ENCODE measurements around the gene MVB12B.
"Not testable (repeated sequence)": the region's sequence is repeated elsewhere in the genome, so short reads cannot be mapped to it uniquely, and the experiment has no call there.

Gene MVB12B

GRCh38 chr9:126538550-126538949, 211.9 kb downstream of the MVB12B start:
- TF ChIP-seq EZH2phosphoT487 (IDR thresholded peaks at IDR 0.05; ENCODE audit: borderline replicate concordance), result no peak
- no peak for TF ChIP-seq CTCF (conservative IDR thresholded peaks at IDR 0.05; ENCODE audit: low read length)
- Histone ChIP-seq H4K20me1 (ENCODE audit: insufficient read depth, low read length, poor library complexity, severe bottlenecking) (no peaks in the 10 kb centered on the region), H3K79me2 (ENCODE audit: insufficient read depth, low read length) (peaks cover 20% of the 10 kb centered on the region), H3K4me2 (ENCODE audit: low read depth, low read length, poor library complexity, severe bottlenecking) (no peak overlapping the region), H3K9me3 (ENCODE audit: insufficient read depth, low read depth, low read length) (no peaks in the 10 kb centered on the region), H3K27me3 (ENCODE audit: insufficient read depth, low read length, poor library complexity, severe bottlenecking) (no peaks in the 10 kb centered on the region), H3K9me2 (replicated peaks; ENCODE audit: low read depth, low read length) (no peaks in the 10 kb centered on the region), H3K9ac (ENCODE audit: low read depth, low read length, poor library complexity, severe bottlenecking) (no peak overlapping the region), H3F3A (ENCODE audit: low read depth) (no peaks in the 10 kb centered on the region), H3K4me3 (ENCODE audit: low read length, poor library complexity, severe bottlenecking) (no peak overlapping the region), H3K36me3 (ENCODE audit: insufficient read depth, low read length) (no peaks in the 10 kb centered on the region), H2AFZ (ENCODE audit: low read length) (no peak overlapping the region), H3K4me1 (ENCODE audit: insufficient read depth, low read length, poor library complexity, severe bottlenecking) (peaks cover 18% of the 10 kb centered on the region)

GRCh38 chr9:126540398-126540797, 213.8 kb downstream of the MVB12B start:
- H3K4me3 ChIP-seq (ENCODE audit: low read length, poor library complexity, severe bottlenecking); H3K27me3 ChIP-seq (ENCODE audit: insufficient read depth, low read length, poor library complexity, severe bottlenecking); H3K36me3 ChIP-seq (ENCODE audit: insufficient read depth, low read length); H2AFZ ChIP-seq (ENCODE audit: low read length); H3K4me2 ChIP-seq (ENCODE audit: low read depth, low read length, poor library complexity, severe bottlenecking); H3K9ac ChIP-seq (ENCODE audit: low read depth, low read length, poor library complexity, severe bottlenecking); H4K20me1 ChIP-seq (ENCODE audit: insufficient read depth, low read length, poor library complexity, severe bottlenecking); H3F3A ChIP-seq (ENCODE audit: low read depth); H3K79me2 ChIP-seq (ENCODE audit: insufficient read depth, low read length); H3K4me1 ChIP-seq (ENCODE audit: insufficient read depth, low read length, poor library complexity, severe bottlenecking); H3K9me2 ChIP-seq (replicated peaks; ENCODE audit: low read depth, low read length); H3K9me3 ChIP-seq (ENCODE audit: insufficient read depth, low read depth, low read length): not testable (repeated sequence)

GRCh38 chr9:126543490-126543889, 216.9 kb downstream of the MVB12B start:
- Histone ChIP-seq H3K4me3 (ENCODE audit: low read length, poor library complexity, severe bottlenecking) (no peak overlapping the region), H3K27me3 (ENCODE audit: insufficient read depth, low read length, poor library complexity, severe bottlenecking) (no peaks in the 10 kb centered on the region), H2AFZ (ENCODE audit: low read length) (no peak overlapping the region), H3K4me2 (ENCODE audit: low read depth, low read length, poor library complexity, severe bottlenecking) (no peak overlapping the region), H4K20me1 (ENCODE audit: insufficient read depth, low read length, poor library complexity, severe bottlenecking) (no peaks in the 10 kb centered on the region), H3K36me3 (ENCODE audit: insufficient read depth, low read length) (no peaks in the 10 kb centered on the region), H3F3A (ENCODE audit: low read depth) (no peaks in the 10 kb centered on the region), H3K9ac (ENCODE audit: low read depth, low read length, poor library complexity, severe bottlenecking) (no peak overlapping the region), H3K9me3 (ENCODE audit: insufficient read depth, low read depth, low read length) (no peaks in the 10 kb centered on the region), H3K79me2 (ENCODE audit: insufficient read depth, low read length) (no peaks in the 10 kb centered on the region), H3K9me2 (replicated peaks; ENCODE audit: low read depth, low read length) (no peaks in the 10 kb centered on the region), H3K4me1 (ENCODE audit: insufficient read depth, low read length, poor library complexity, severe bottlenecking) (peaks cover 19% of the 10 kb centered on the region)
- TF ChIP-seq CTCF (conservative IDR thresholded peaks at IDR 0.05; ENCODE audit: low read length), result no peak
- no peak for TF ChIP-seq EZH2phosphoT487 (IDR thresholded peaks at IDR 0.05; ENCODE audit: borderline replicate concordance)

- H3K27me3 ChIP-seq (ENCODE audit: insufficient read depth, low read length, poor library complexity, severe bottlenecking), result no peaks in the 10 kb centered on the region
- no peak overlapping the region for H3K4me2 ChIP-seq (ENCODE audit: low read depth, low read length, poor library complexity, severe bottlenecking)
- H4K20me1 ChIP-seq (ENCODE audit: insufficient read depth, low read length, poor library complexity, severe bottlenecking), result no peaks in the 10 kb centered on the region
- no peaks in the 10 kb centered on the region for H3K9me2 ChIP-seq (replicated peaks; ENCODE audit: low read depth, low read length)
- no peak overlapping the region for H2AFZ ChIP-seq (ENCODE audit: low read length)
- H3K9me3 ChIP-seq (ENCODE audit: insufficient read depth, low read depth, low read length), result no peaks in the 10 kb centered on the region
- no peak overlapping the region for H3K9ac ChIP-seq (ENCODE audit: low read depth, low read length, poor library complexity, severe bottlenecking)
- H3F3A ChIP-seq (ENCODE audit: low read depth), result no peaks in the 10 kb centered on the region
- H3K79me2 ChIP-seq (ENCODE audit: insufficient read depth, low read length), result no peaks in the 10 kb centered on the region
- no peaks in the 10 kb centered on the region for H3K36me3 ChIP-seq (ENCODE audit: insufficient read depth, low read length)
- TF ChIP-seq CTCF (conservative IDR thresholded peaks at IDR 0.05; ENCODE audit: low read length) (no peak), EZH2phosphoT487 (IDR thresholded peaks at IDR 0.05; ENCODE audit: borderline replicate concordance) (no peak)
- no peak overlapping the region for H3K4me3 ChIP-seq (ENCODE audit: low read length, poor library complexity, severe bottlenecking)
- H3K4me1 ChIP-seq (ENCODE audit: insufficient read depth, low read length, poor library complexity, severe bottlenecking), result peaks cover 32% of the 10 kb centered on the region
Observed at GRCh38 chr9:126545106-126545505, 218.5 kb downstream of the MVB12B start.

All from Loucy (cell line).